ENCODE data around the gene C1orf74.

DNA sequence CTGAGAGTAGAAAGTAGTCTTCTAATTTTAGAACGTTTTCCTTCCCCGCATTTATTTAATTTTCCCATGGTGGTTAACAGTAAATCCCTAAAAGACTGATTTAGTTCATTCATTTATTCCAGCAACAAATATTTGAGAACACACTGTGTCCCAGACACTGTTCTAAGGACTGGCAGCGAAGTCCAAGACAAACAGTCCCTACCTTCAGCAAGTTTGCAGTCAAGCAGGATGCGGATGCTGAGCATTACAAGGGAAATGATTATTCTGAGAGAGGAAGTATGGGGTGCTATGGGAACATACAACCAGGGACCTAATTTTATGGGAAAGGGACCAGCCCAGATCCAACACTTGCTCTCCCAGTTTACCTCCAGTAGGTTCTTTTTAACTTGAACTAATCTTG, 1.2 kb upstream of the C1orf74 start:
- TF ChIP-seq, protein P1, sequence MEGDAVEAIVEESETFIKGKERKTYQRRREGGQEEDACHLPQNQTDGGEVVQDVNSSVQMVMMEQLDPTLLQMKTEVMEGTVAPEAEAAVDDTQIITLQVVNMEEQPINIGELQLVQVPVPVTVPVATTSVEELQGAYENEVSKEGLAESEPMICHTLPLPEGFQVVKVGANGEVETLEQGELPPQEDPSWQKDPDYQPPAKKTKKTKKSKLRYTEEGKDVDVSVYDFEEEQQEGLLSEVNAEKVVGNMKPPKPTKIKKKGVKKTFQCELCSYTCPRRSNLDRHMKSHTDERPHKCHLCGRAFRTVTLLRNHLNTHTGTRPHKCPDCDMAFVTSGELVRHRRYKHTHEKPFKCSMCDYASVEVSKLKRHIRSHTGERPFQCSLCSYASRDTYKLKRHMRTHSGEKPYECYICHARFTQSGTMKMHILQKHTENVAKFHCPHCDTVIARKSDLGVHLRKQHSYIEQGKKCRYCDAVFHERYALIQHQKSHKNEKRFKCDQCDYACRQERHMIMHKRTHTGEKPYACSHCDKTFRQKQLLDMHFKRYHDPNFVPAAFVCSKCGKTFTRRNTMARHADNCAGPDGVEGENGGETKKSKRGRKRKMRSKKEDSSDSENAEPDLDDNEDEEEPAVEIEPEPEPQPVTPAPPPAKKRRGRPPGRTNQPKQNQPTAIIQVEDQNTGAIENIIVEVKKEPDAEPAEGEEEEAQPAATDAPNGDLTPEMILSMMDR (IDR thresholded peaks at IDR 0.05 in 8 of 11, conservative IDR thresholded peaks at IDR 0.05 in 3 of 11) = no peak
- no peak for TF ChIP-seq POLR2A (IDR thresholded peaks at IDR 0.05)
- no peak for TF ChIP-seq POLR2AphosphoS5 (IDR thresholded peaks at IDR 0.05)
